Naive thymus-derived CD8-positive, alpha-beta T cell (primary cell): ENCODE results near the gene NEK6. TPM values are rescaled to one million over a fixed set of nuclear protein-coding genes. Genes with fewer than 3 reads are reported as not detected.

Experiments
- ATAC-seq, 2 donors: fragments of 150-1000 bp; cut with Tn5 transposase in 1 of 2; sonication (Bioruptor Pico), chemical (Tn5 transposase) in 1 of 2; 1 replicate in 1 of 2; 2 replicates in 1 of 2; pipeline ENCODE4 v1.10.0; 2021; ENCODE audit warnings: mild to moderate bottlenecking in 2 of 2, moderate library complexity in 2 of 2
- POLR2A ChIA-PET: fragments of 350-600 bp; sonication (Branson Sonifier 250); formaldehyde crosslinking; loops from one replicate; lab custom pipeline; 2021; ENCODE audit warnings: antibody characterized with exemption; lab: Charles Lee
- DNase-seq, 10 donors: peaks; one replicate each; pipeline versions ENCODE4 v3.0.0 to v3.0.0-alpha.2; 2020 to 2022
- H3K27ac Mint-ChIP-seq, 10 donors: one replicate each; pipeline ENCODE4 v1.8.0; 2020 to 2022; ENCODE audit warnings: mild to moderate bottlenecking in 10 of 10, mixed read lengths in 10 of 10, moderate library complexity in 4 of 10, inconsistent platforms in 1 of 10
- H3K27me3 Mint-ChIP-seq, 5 donors: one replicate each; pipeline ENCODE4 v1.8.0; 2021 to 2022; ENCODE audit warnings: mixed read lengths in 5 of 5
- H3K36me3 Mint-ChIP-seq, 3 donors: one replicate each; pipeline ENCODE4 v1.8.0; 2020 to 2022; ENCODE audit warnings: mixed read lengths in 3 of 3, mild to moderate bottlenecking in 2 of 3, inconsistent platforms in 1 of 3
- H3K4me1 Mint-ChIP-seq, 4 donors: one replicate each; pipeline ENCODE4 v1.8.0; 2021 to 2022; ENCODE audit warnings: mixed read lengths in 4 of 4
- H3K4me3 Mint-ChIP-seq, 10 donors: one replicate each; pipeline ENCODE4 v1.8.0; 2020 to 2022; ENCODE audit warnings: mild to moderate bottlenecking in 10 of 10, mixed read lengths in 10 of 10, moderate library complexity in 6 of 10, inconsistent platforms in 1 of 10
- H3K9me3 Mint-ChIP-seq, 9 donors: one replicate each; pipeline ENCODE4 v1.8.0; 2020 to 2022; ENCODE audit warnings: mixed read lengths in 9 of 9, mild to moderate bottlenecking in 3 of 9, inconsistent platforms in 1 of 9, moderate library complexity in 1 of 9
- polyA plus RNA-seq, 3 donors: library from polyadenylated mRNA; unstranded; fragments of 300-500 nt; fragmentation: Illumina TruSeq; gene quantifications; one replicate each; pipeline ENCODE4 v1.2.3, GENCODE V29; 2021
- total RNA-seq, 8 experiments: library from RNA in 2 of 8; stranded (reverse) in 2 of 8; gene quantifications; one replicate each; pipeline ENCODE4 v1.2.3 and lab custom pipeline; 2021 to 2026

NEK6 gene
- total and polyA plus RNA-seq, 5 experiments from 2014 or later, result 0.37 to 1.7 (median 1.0) TPM; not detected in 1

DNA sequence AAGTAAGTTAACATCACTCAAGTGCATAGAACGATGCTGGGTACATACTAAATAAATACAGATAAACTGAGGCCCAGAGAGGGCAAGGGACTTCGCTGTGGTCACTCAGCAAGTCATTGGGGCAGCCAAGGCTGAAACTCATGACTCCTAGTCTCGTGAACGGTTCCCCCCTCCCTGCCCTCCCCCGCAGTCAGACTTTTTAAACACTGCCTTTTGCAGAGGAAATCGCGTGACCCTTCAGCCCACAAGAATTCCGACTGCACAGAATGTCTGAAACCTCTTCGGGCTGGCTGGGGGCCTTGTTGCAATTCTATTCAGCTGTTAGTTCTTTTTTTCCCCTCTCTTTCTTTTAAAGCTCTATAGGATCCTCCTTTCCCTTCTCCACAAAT lies 28.1 kb downstream of the NEK6 start:
- Mint-ChIP-seq H3K4me1 (peaks cover 8 to 43% (median 14%) of the 10 kb centered on the region in 4 donors), H3K9me3 (no peaks in the 10 kb centered on the region), H3K27ac (peak overlapping the region in 7 of 10 donors; percentile 42 to 90 (median 72)), H3K4me3 (peak overlapping the region in 8 of 10 donors; percentile 9 to 78 (median 59)), H3K36me3 (no peaks in the 10 kb centered on the region), H3K27me3 (peaks cover 0 to 5% (median 2%) of the 10 kb centered on the region in 5 donors)
- POLR2A ChIA-PET, result interaction anchor here (0.7 kb wide), 1 partner anchor 709 kb away, joined by 3 read pairs; no protein-coding TSS in a partner anchor
- peak in 1 of 10 donors; percentile 37 for DNase-seq
- ATAC-seq, result peak in 1 of 2 donors; percentile 33

- H3K36me3 Mint-ChIP-seq, result no peaks in the 10 kb centered on the region
- H3K27me3 Mint-ChIP-seq, result peaks cover 0 to 8% (median 2%) of the 10 kb centered on the region in 5 donors
- peak overlapping the region in 9 of 10 donors; percentile 12 to 90 (median 72) for H3K27ac Mint-ChIP-seq
- ATAC-seq, result peak in 1 of 2 donors; percentile 47
- no peak for DNase-seq
- H3K4me3 Mint-ChIP-seq, result peak overlapping the region in 9 of 10 donors; percentile 9 to 78 (median 58)
- POLR2A ChIA-PET, result interaction anchor here (0.7 kb wide), 1 partner anchor 710 kb away, joined by 3 read pairs; no protein-coding TSS in a partner anchor
- peaks cover 8 to 48% (median 15%) of the 10 kb centered on the region in 4 donors for H3K4me1 Mint-ChIP-seq
- H3K9me3 Mint-ChIP-seq, result no peaks in the 10 kb centered on the region
These were observed 28.7 kb downstream of the NEK6 start for GRCh38 chr9:124286292-124286931.

DNA sequence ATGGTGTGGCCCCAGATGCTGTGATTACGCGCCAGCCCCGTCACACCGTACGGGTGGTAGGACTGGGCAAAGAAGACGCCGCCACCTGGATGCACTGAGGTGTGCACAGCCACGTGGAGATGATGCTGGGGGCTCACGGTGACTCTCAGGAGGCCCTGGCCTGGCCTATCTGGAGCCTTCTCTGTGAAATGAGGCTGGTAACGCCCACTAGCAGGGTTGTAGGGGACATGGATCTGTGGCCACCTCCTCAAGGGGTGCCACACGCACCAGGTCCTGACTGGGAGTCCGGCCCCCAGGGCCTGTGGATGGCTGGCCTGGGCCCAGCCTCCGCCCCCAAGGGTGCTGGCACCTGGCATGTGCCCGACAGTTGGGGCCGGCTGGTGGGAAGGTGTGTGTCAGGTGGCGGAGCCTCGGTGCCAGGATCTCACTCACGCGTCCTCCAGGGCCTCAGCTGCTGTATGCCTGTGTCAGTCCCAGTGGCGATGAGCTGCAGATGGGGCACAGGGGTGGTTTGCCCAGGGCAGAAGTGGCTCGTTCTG lies 32.4 kb downstream of the NEK6 start:
- POLR2A ChIA-PET, result no interaction called here
- peak overlapping the region in 1 of 10 donors; percentile 29 for H3K27ac Mint-ChIP-seq
- no peaks in the 10 kb centered on the region for H3K36me3 Mint-ChIP-seq
- no peak overlapping the region for H3K4me3 Mint-ChIP-seq
- H3K4me1 Mint-ChIP-seq, result peaks cover 8 to 68% (median 22%) of the 10 kb centered on the region in 4 donors
- H3K27me3 Mint-ChIP-seq, result peaks cover 0 to 15% (median 5%) of the 10 kb centered on the region in 5 donors
- DNase-seq (no peak), ATAC-seq (peak in 1 of 2 donors; percentile 53)
- H3K9me3 Mint-ChIP-seq, result no peaks in the 10 kb centered on the region

DNA sequence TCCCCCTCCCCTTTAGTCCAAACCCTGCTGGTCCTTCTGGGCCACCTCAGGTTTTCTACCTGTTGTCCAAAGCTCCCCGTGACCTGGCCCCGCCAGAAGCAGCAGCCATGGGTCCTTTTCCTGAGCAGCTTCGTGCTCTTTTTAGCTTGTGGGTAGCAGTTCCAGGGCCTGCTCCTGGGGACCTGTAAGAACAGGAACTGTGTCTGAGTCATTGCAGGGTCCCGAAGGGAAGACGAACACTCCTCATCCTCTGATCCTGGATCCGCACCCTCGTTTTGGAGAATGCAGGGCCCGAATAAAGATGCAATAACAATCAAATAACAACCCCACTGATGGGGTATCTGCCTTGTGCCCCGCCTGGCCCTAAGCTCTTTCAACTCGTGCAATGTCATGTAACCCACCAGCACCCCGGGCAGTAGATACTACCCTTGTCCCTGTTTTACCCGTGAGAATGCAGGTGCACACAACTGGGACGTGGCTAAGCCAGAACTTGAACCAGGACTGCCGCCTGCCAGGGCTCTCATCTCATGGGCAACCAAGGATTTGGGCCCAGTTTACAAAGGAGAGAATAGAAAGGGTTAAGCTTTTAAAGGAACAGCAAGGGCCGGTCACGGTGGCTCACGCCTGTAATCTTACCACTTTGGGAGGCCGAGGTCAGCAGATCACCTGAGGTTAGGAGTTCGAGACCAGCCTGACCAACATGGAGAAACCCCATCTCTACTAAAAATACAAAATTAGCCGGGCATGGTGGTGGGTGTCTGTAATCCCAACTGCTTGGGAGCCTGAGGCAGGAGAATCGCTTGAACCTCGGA lies 33.2 kb downstream of the NEK6 start:
- Mint-ChIP-seq H3K27ac (peak overlapping the region in 1 of 10 donors; percentile 29), H3K9me3 (no peaks in the 10 kb centered on the region), H3K4me1 (peaks cover 8 to 63% (median 21%) of the 10 kb centered on the region in 4 donors), H3K36me3 (no peaks in the 10 kb centered on the region), H3K27me3 (peaks cover 0 to 15% (median 5%) of the 10 kb centered on the region in 5 donors), H3K4me3 (peak overlapping the region in 1 of 10 donors; percentile 19)
- ATAC-seq (no peak), DNase-seq (no peak)
- POLR2A ChIA-PET, result no interaction called here

DNA sequence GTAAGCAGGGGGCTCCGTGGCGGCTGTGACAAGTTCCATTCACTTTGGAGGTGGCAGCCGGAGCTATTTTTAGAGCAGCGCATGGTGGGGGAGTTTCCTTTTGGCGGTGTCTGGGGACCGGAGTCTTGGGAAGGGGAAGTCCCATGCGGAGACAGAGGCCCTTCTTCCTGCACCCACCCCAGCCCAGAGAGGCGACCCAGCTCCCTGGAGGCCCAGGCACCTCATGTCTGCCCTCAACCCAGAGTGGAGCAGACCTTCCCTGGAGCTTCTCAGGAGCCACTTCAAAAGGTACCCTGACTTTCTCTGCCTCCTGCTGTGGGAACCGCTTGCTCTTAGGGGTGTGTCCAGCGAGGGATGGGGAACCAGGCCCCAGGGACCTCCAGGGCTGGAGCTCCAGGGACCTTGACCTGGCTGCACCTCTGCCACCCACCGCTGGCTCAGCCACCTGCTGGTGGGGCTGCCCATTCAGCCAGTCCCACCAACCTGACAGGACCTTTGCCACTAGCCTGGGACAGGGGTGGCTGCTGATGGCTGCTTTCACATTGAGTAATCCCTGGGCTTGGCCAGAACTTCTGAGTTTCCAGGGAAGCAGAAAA lies 34.1 kb downstream of the NEK6 start:
- peaks cover 0 to 15% (median 5%) of the 10 kb centered on the region in 5 donors for H3K27me3 Mint-ChIP-seq
- H3K9me3 Mint-ChIP-seq, result no peaks in the 10 kb centered on the region
- POLR2A ChIA-PET, result no interaction called here
- no peaks in the 10 kb centered on the region for H3K36me3 Mint-ChIP-seq
- peak in 1 of 10 donors; percentile 32 for DNase-seq
- peak overlapping the region in 1 of 10 donors; percentile 13 for H3K27ac Mint-ChIP-seq
- H3K4me1 Mint-ChIP-seq, result peaks cover 1 to 54% (median 12%) of the 10 kb centered on the region in 4 donors
- ATAC-seq, result peak in 1 of 2 donors; percentile 29
- peak overlapping the region in 2 of 10 donors; percentile 10 to 28 for H3K4me3 Mint-ChIP-seq

- H3K27me3 Mint-ChIP-seq, result peaks cover 0 to 15% (median 5%) of the 10 kb centered on the region in 5 donors
- POLR2A ChIA-PET, result no interaction called here
These were observed 35.2 kb downstream of the NEK6 start for GRCh38 chr9:124292696-124293593.

GRCh38 chr9:124293718-124294506 lies 36.2 kb downstream of the NEK6 start:
- peak in 1 of 10 donors; percentile 21 for DNase-seq
- no peaks in the 10 kb centered on the region for H3K9me3 Mint-ChIP-seq
- no peak for ATAC-seq
- no peak overlapping the region for H3K27ac Mint-ChIP-seq
- no peaks in the 10 kb centered on the region for H3K36me3 Mint-ChIP-seq
- H3K4me3 Mint-ChIP-seq, result no peak overlapping the region
- POLR2A ChIA-PET, result no interaction called here
- peaks cover 1 to 49% (median 12%) of the 10 kb centered on the region in 4 donors for H3K4me1 Mint-ChIP-seq
- peaks cover 0 to 15% (median 5%) of the 10 kb centered on the region in 5 donors for H3K27me3 Mint-ChIP-seq

More at GRCh38 chr9:124292696-124293593, 35.2 kb downstream of the NEK6 start:
- Mint-ChIP-seq H3K27ac (no peak overlapping the region), H3K4me1 (peaks cover 1 to 49% (median 12%) of the 10 kb centered on the region in 4 donors), H3K9me3 (no peaks in the 10 kb centered on the region), H3K4me3 (peak overlapping the region in 1 of 10 donors; percentile 7), H3K36me3 (no peaks in the 10 kb centered on the region)
- ATAC-seq (no peak), DNase-seq (no peak)

DNA sequence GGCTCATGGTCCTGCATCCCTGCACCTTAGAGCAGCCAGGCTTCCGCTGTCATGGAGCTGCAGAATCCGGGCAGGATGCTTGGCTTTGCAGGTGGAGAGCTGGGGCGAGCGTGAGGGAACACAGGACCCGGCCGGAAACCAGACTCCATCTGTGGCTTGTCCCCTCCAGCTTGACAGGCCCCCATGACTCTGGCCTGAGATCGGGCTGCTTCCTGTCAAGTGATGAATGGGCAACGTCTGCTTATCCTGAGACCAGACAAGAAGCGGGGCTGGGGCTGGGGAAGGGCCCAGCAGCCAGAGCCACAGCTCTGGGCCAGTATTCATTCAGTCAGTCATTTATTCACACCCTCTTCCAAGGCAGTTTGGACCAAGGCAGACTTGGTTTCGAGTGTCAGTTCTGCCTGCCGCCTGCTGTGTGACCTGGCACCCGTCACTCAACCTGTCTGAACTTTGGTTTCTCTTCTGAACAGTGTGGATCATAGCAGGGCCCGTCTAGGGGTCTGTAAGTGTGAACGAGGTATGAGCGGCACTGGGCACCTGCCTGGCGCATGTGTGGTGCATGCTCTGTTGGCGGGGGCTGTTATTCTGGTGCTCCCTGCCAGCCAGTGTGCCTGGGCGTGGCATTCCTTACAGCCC lies 37.5 kb downstream of the NEK6 start:
- POLR2A ChIA-PET, result no interaction called here

GRCh38 chr9:124296094-124296493 lies 38.3 kb downstream of the NEK6 start:
- no peak for ATAC-seq
- peaks cover 0 to 48% (median 12%) of the 10 kb centered on the region in 4 donors for H3K4me1 Mint-ChIP-seq
- POLR2A ChIA-PET, result no interaction called here

More for the DNA sequence above, 37.5 kb downstream of the NEK6 start:
- ATAC-seq (no peak), DNase-seq (no peak)
- Mint-ChIP-seq H3K4me3 (no peak overlapping the region), H3K9me3 (no peaks in the 10 kb centered on the region), H3K36me3 (no peaks in the 10 kb centered on the region), H3K27ac (no peak overlapping the region), H3K4me1 (peaks cover 0 to 53% (median 12%) of the 10 kb centered on the region in 4 donors), H3K27me3 (peaks cover 0 to 11% (median 0%) of the 10 kb centered on the region in 5 donors)

GRCh38 chr9:124296796-124297550 lies 39.2 kb downstream of the NEK6 start:
- peaks cover 0 to 39% (median 11%) of the 10 kb centered on the region in 4 donors for H3K4me1 Mint-ChIP-seq
- ATAC-seq (no peak), DNase-seq (no peak)
- peaks cover 0 to 9% (median 0%) of the 10 kb centered on the region in 5 donors for H3K27me3 Mint-ChIP-seq
- no peaks in the 10 kb centered on the region for H3K36me3 Mint-ChIP-seq
- H3K4me3 Mint-ChIP-seq, result no peak overlapping the region
- POLR2A ChIA-PET, result no interaction called here
- H3K9me3 Mint-ChIP-seq, result no peaks in the 10 kb centered on the region
- no peak overlapping the region for H3K27ac Mint-ChIP-seq

More at GRCh38 chr9:124296094-124296493, 38.3 kb downstream of the NEK6 start:
- no peak for DNase-seq
- Mint-ChIP-seq H3K36me3 (no peaks in the 10 kb centered on the region), H3K4me3 (no peak overlapping the region), H3K27me3 (peaks cover 0 to 9% (median 0%) of the 10 kb centered on the region in 5 donors), H3K27ac (no peak overlapping the region), H3K9me3 (no peaks in the 10 kb centered on the region)
